ENCODE measurements around the gene GSG1L.

GSG1L gene

DNA sequence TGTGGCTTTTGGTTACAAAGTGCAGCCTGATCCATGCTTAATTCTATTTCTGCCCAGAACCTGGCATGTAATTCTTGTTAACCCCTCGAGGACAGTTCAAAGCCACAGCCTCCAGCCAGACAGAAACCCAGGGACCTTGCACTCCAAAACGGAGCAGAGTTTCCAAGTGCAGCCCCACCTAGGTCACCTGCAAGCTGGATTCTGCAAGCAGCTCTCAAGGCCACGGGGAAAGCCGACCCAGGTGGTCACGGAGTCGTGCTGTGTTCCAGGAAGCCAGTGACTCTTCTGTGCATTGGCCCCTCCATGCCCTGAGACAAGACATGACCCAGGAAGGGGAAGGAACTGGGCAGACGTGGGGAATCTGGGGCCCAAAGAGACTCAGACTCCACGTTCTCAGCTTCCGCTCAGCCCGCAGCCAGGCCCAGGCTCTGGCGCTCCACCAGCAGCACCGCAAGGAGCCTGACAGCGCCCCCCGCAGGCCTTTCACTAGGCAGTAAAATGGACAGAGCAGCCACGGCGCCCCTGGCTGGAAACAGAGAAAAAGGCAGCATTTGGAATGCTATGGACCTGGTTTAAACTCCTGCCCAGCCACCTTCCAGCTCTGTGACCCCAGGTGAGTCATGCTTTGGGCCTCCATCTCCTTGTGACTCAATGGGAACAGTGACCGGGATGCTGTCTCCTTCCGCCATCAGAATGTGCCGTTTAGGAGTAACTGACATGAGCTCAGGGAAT is 27.3 kb upstream of the GSG1L start:
- TF ChIP-seq EP300 (IDR thresholded peaks at IDR 0.05; ENCODE audit: borderline replicate concordance) (no peak), EGR1 (IDR thresholded peaks at IDR 0.05) (no peak), ZBTB7A (IDR thresholded peaks at IDR 0.05; ENCODE audit: low read depth) (no peak), NFIC (IDR thresholded peaks at IDR 0.05) (no peak), TAF1 (IDR thresholded peaks at IDR 0.05; ENCODE audit: low read depth) (no peak), YY1 (IDR thresholded peaks at IDR 0.05; ENCODE audit: low read depth) (no peak), CEBPB (IDR thresholded peaks at IDR 0.05) (no peak)
- TF ChIP-seq, protein P1, sequence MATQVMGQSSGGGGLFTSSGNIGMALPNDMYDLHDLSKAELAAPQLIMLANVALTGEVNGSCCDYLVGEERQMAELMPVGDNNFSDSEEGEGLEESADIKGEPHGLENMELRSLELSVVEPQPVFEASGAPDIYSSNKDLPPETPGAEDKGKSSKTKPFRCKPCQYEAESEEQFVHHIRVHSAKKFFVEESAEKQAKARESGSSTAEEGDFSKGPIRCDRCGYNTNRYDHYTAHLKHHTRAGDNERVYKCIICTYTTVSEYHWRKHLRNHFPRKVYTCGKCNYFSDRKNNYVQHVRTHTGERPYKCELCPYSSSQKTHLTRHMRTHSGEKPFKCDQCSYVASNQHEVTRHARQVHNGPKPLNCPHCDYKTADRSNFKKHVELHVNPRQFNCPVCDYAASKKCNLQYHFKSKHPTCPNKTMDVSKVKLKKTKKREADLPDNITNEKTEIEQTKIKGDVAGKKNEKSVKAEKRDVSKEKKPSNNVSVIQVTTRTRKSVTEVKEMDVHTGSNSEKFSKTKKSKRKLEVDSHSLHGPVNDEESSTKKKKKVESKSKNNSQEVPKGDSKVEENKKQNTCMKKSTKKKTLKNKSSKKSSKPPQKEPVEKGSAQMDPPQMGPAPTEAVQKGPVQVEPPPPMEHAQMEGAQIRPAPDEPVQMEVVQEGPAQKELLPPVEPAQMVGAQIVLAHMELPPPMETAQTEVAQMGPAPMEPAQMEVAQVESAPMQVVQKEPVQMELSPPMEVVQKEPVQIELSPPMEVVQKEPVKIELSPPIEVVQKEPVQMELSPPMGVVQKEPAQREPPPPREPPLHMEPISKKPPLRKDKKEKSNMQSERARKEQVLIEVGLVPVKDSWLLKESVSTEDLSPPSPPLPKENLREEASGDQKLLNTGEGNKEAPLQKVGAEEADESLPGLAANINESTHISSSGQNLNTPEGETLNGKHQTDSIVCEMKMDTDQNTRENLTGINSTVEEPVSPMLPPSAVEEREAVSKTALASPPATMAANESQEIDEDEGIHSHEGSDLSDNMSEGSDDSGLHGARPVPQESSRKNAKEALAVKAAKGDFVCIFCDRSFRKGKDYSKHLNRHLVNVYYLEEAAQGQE (IDR thresholded peaks at IDR 0.05; ENCODE audit: low read depth), result no peak

DNA sequence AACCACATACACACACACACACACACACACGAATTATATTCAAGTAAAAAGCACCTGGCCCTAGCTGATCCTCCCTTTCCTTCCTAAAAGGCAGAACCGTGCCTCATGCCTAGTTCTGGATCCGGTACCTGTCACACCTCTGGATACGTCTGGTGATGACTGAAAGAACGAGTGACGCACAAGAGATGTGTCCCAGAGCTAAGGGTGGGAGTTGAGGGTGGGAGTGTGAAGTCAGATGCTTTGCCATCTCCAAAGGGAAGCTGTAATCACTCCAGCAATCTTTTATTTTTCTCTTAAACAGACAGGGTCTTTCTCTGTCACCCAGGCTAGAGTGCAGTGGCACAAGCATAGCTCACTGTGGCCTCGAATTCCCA is 26.5 kb upstream of the GSG1L start:
- no peak for TF ChIP-seq ZBTB7A (IDR thresholded peaks at IDR 0.05; ENCODE audit: low read depth)
- TF ChIP-seq YY1 (IDR thresholded peaks at IDR 0.05; ENCODE audit: low read depth), result no peak
- TF ChIP-seq RAD21 (IDR thresholded peaks at IDR 0.05; ENCODE audit: low read depth), result no peak
- no peak for TF ChIP-seq FOXM1 (IDR thresholded peaks at IDR 0.05; ENCODE audit: borderline replicate concordance, low read depth)
- TF ChIP-seq TCF12 (IDR thresholded peaks at IDR 0.05; ENCODE audit: low read depth), result no peak
- TF ChIP-seq CEBPB (IDR thresholded peaks at IDR 0.05), result no peak
- TF ChIP-seq NFIC (IDR thresholded peaks at IDR 0.05), result no peak
- no peak for TF ChIP-seq TEAD4 (IDR thresholded peaks at IDR 0.05)
- no peak for TF ChIP-seq CREB1 (IDR thresholded peaks at IDR 0.05; ENCODE audit: low read depth)
- no peak for TF ChIP-seq EP300 (IDR thresholded peaks at IDR 0.05; ENCODE audit: borderline replicate concordance)
- no peak for TF ChIP-seq TAF1 (IDR thresholded peaks at IDR 0.05; ENCODE audit: low read depth)
- TF ChIP-seq EGR1 (IDR thresholded peaks at IDR 0.05), result no peak
- TF ChIP-seq, protein P1 (IDR thresholded peaks at IDR 0.05; ENCODE audit: low read depth), result no peak
- TF ChIP-seq, protein P2, sequence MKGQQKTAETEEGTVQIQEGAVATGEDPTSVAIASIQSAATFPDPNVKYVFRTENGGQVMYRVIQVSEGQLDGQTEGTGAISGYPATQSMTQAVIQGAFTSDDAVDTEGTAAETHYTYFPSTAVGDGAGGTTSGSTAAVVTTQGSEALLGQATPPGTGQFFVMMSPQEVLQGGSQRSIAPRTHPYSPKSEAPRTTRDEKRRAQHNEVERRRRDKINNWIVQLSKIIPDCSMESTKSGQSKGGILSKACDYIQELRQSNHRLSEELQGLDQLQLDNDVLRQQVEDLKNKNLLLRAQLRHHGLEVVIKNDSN (IDR thresholded peaks at IDR 0.05), result no peak
- TF ChIP-seq, protein P3, sequence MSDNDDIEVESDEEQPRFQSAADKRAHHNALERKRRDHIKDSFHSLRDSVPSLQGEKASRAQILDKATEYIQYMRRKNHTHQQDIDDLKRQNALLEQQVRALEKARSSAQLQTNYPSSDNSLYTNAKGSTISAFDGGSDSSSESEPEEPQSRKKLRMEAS (IDR thresholded peaks at IDR 0.05), result no peak

DNA sequence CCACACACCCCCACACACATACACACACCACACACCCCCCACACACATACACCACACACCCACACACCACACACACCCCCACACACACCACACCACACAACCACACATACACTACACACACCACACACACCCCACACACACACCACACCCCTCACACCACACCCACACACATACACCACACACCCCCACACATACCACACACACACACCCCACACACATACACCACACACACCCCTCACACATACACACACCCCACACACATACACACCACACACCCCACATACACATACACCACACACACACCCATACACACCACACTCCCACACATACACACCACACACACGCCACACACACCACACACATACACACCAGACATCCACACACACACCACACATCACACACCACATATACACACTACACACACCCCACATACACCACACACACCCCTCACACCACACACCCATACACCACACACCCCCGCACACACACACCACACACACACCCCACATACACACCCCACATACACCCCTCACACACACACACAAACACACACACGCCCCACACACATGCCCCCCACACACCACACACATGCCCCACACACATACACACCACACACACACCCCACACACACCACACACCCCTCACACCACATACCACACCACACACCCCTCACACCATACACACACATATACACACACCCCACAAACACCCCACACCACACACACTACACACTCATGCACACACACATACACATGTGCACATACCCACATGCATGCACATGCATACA is 25.9 kb upstream of the GSG1L start:
- TF ChIP-seq, protein P2 (IDR thresholded peaks at IDR 0.05), result no peak
- TF ChIP-seq, protein P3 (IDR thresholded peaks at IDR 0.05), result no peak
- no peak for TF ChIP-seq NFIC (IDR thresholded peaks at IDR 0.05)
- no peak for TF ChIP-seq CREB1 (IDR thresholded peaks at IDR 0.05; ENCODE audit: low read depth)
- no peak for TF ChIP-seq TCF12 (IDR thresholded peaks at IDR 0.05; ENCODE audit: low read depth)
- TF ChIP-seq, protein P1 (IDR thresholded peaks at IDR 0.05; ENCODE audit: low read depth), result no peak
- no peak for TF ChIP-seq ZBTB7A (IDR thresholded peaks at IDR 0.05; ENCODE audit: low read depth)
- no peak for TF ChIP-seq EP300 (IDR thresholded peaks at IDR 0.05; ENCODE audit: borderline replicate concordance)
- no peak for TF ChIP-seq YY1 (IDR thresholded peaks at IDR 0.05; ENCODE audit: low read depth)
- no peak for TF ChIP-seq EGR1 (IDR thresholded peaks at IDR 0.05)
- TF ChIP-seq FOXM1 (IDR thresholded peaks at IDR 0.05; ENCODE audit: borderline replicate concordance, low read depth), result no peak
- TF ChIP-seq TEAD4 (IDR thresholded peaks at IDR 0.05), result no peak
- no peak for TF ChIP-seq TAF1 (IDR thresholded peaks at IDR 0.05; ENCODE audit: low read depth)
- no peak for TF ChIP-seq CEBPB (IDR thresholded peaks at IDR 0.05)
- TF ChIP-seq RAD21 (IDR thresholded peaks at IDR 0.05; ENCODE audit: low read depth), result no peak
